Progenitor cell of endocrine pancreas (in vitro differentiated cells): ENCODE results near the gene OTOP2. TPM values are rescaled to one million over a fixed set of nuclear protein-coding genes. Genes with fewer than 3 reads are reported as not detected.

ENCODE experiments used
- DNase-seq: peaks from one replicate; pipeline ENCODE4 v3.0.0; 2021; ENCODE audit warnings: low spot score; ENCODE audit not compliant: unreplicated experiment
- H3K27ac Mint-ChIP-seq: 2 replicates; pipeline ENCODE4 v1.8.0; 2021; ENCODE audit warnings: mild to moderate bottlenecking, moderate library complexity, mixed read lengths
- H3K27me3 Mint-ChIP-seq: 2 replicates; pipeline ENCODE4 v1.8.0; 2021; ENCODE audit warnings: mixed read lengths
- H3K36me3 Mint-ChIP-seq: 2 replicates; pipeline ENCODE4 v1.8.0; 2022; ENCODE audit warnings: mixed read lengths; ENCODE audit not compliant: insufficient read depth
- H3K4me1 Mint-ChIP-seq: 2 replicates; pipeline ENCODE4 v1.8.0; 2021; ENCODE audit warnings: low read depth, mixed read lengths
- H3K4me3 Mint-ChIP-seq: 2 replicates; pipeline ENCODE4 v1.8.0; 2021; ENCODE audit warnings: low read depth, mild to moderate bottlenecking, moderate library complexity, mixed read lengths
- H3K9me3 Mint-ChIP-seq: 2 replicates; pipeline ENCODE4 v1.8.0; 2021; ENCODE audit warnings: low read depth, mixed read lengths
- total RNA-seq: library from RNA; stranded (reverse); gene quantifications from 2 replicates; pipeline ENCODE4 v1.2.1, GENCODE V29; 2021
- TF ChIP-seq, protein P1 (sequence below): fragments of 200-600 bp; sonication (generic); IDR thresholded peaks from one replicate; pipeline ENCODE4 v1.5.0; 2021; ENCODE audit warnings: antibody characterized with exemption, mild to moderate bottlenecking; ENCODE audit not compliant: unreplicated experiment

OTOP2 gene
- total RNA-seq, 1 donor from 2014 or later, result not detected

GRCh38 chr17:74883241-74883745, 40.8 kb upstream of the OTOP2 start:
- TF ChIP-seq, protein P1, sequence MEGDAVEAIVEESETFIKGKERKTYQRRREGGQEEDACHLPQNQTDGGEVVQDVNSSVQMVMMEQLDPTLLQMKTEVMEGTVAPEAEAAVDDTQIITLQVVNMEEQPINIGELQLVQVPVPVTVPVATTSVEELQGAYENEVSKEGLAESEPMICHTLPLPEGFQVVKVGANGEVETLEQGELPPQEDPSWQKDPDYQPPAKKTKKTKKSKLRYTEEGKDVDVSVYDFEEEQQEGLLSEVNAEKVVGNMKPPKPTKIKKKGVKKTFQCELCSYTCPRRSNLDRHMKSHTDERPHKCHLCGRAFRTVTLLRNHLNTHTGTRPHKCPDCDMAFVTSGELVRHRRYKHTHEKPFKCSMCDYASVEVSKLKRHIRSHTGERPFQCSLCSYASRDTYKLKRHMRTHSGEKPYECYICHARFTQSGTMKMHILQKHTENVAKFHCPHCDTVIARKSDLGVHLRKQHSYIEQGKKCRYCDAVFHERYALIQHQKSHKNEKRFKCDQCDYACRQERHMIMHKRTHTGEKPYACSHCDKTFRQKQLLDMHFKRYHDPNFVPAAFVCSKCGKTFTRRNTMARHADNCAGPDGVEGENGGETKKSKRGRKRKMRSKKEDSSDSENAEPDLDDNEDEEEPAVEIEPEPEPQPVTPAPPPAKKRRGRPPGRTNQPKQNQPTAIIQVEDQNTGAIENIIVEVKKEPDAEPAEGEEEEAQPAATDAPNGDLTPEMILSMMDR, result no peak
- Mint-ChIP-seq H3K4me1 (no peaks in the 10 kb centered on the region), H3K27ac (no peak overlapping the region), H3K27me3 (peaks cover 18% of the 10 kb centered on the region), H3K4me3 (no peak overlapping the region), H3K36me3 (no peaks in the 10 kb centered on the region), H3K9me3 (no peaks in the 10 kb centered on the region)
- DNase-seq, result no peak

DNA sequence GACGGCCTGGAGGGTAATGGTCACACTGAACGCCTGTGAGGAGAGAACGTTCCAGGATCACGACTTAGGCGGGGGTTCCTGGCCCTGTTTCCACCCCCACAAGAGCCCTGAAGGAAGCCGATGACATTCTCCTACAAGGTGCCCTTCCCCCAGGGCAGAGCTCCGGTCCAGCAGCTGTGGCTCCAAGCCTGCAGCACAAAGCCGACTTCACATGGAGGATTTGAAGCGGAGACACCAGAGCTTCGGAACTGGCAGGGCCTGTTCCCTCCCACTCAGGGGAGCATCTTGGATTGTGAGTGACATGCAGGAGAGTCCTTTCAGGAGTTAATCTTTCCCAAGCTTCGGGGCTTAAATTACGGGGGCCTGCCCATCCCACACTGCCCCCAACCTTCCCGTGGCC, 35.6 kb upstream of the OTOP2 start:
- Mint-ChIP-seq H3K27ac (no peak overlapping the region), H3K27me3 (peaks cover 37% of the 10 kb centered on the region), H3K36me3 (no peaks in the 10 kb centered on the region), H3K4me1 (no peaks in the 10 kb centered on the region), H3K9me3 (no peaks in the 10 kb centered on the region), H3K4me3 (no peak overlapping the region)
- no peak for DNase-seq
- TF ChIP-seq, protein P1, result no peak

DNA sequence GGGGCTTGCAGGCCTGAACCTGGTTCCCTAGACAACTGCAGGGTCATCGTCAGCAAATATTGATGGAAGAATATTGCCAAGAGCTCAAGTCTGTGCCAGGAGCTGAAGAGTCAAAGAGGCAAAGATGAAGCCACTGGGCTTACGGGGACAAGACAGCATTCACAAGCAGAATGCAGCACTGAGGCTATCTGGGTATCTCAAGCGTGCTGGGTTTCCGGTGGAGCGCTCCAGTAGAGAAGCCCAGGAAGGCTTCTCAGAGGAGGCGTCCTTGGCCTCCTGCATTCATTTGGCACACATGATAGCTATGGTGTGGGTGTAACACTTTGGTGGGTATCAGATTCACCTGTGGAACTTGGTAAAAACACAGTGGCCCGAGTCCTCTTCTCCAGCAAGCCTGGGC, 33.5 kb upstream of the OTOP2 start:
- TF ChIP-seq, protein P1, result no peak
- peaks cover 52% of the 10 kb centered on the region for H3K27me3 Mint-ChIP-seq
- no peak for DNase-seq
- H3K4me3 Mint-ChIP-seq, result no peak overlapping the region
- no peaks in the 10 kb centered on the region for H3K36me3 Mint-ChIP-seq
- H3K27ac Mint-ChIP-seq, result no peak overlapping the region
- peaks cover 2% of the 10 kb centered on the region for H3K4me1 Mint-ChIP-seq
- no peaks in the 10 kb centered on the region for H3K9me3 Mint-ChIP-seq

DNA sequence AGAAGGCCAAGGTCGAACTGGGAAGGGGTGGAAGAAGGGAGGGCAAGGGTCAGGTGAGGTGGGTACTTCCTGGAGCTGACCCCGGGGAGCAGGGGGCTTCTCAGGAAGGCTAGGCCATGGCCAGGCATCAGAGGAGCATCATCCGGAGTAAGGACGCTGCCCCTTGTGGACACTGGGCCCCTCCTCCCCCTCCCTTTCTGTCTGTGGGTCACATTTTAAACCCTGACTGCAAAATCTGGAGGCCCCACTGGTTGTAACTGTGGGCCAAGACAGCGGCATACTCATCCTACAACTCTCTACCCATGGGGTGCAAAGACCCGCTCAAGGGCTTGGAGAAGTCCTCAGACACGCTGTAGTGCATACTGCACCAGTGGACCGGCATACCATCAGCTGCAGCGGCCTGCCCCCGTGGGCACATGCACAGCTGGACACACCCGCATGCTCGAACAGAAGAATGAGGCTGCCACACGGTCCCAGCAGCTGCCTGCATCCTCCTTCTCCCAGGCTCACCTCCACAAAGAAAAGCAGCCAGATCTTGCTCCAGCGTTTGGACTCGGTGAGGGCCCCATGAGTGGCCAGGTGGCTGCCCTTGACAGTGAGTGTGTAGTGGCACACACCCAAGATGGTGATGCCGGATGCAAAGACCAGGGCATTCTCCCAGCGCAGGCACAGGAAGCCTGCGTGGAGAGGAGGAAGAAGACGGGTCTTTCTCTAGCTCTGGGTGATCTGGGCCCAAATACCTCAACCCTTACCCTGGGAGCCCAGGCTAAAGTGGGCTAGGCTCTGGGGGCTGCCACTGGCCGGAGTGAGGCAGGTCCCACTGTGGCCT, 31.8 kb upstream of the OTOP2 start:
- Mint-ChIP-seq H3K4me3 (no peak overlapping the region), H3K27ac (no peak overlapping the region)
- no peak for DNase-seq

GRCh38 chr17:74892974-74893911, 30.8 kb upstream of the OTOP2 start, which contains the start of gene FADS6:
Gene FADS6 (minus strand): TSS chr17:74893633. CDS start chr17:74893595, 38 bp downstream.
- no peaks in the 10 kb centered on the region for H3K9me3 Mint-ChIP-seq
- no peak within 1 kb of the TSS for H3K27ac Mint-ChIP-seq
- H3K36me3 Mint-ChIP-seq, result no peaks in the 10 kb centered on the region
- no peak for DNase-seq
- H3K27me3 Mint-ChIP-seq, result peaks cover 61% of the 10 kb centered on the region
- TF ChIP-seq, protein P1, result no peak
- H3K4me1 Mint-ChIP-seq, result peaks cover 2% of the 10 kb centered on the region
- H3K4me3 Mint-ChIP-seq, result peak within 1 kb of the TSS; percentile 70

More for the DNA sequence above, 31.8 kb upstream of the OTOP2 start:
- no peaks in the 10 kb centered on the region for H3K9me3 Mint-ChIP-seq
- H3K4me1 Mint-ChIP-seq, result peaks cover 2% of the 10 kb centered on the region
- H3K27me3 Mint-ChIP-seq, result peaks cover 61% of the 10 kb centered on the region
- TF ChIP-seq, protein P1, result no peak
- no peaks in the 10 kb centered on the region for H3K36me3 Mint-ChIP-seq
